GM21423 (cell line): ENCODE data around the gene UBR7.

Source experiments
- ATAC-seq: cut with Tn5 transposase; IDR thresholded peaks from one replicate; pipeline ENCODE4 v1.9.1; 2021; ENCODE audit warnings: mild to moderate bottlenecking, moderate library complexity; ENCODE audit not compliant: unreplicated experiment

The UBR7 gene

DNA sequence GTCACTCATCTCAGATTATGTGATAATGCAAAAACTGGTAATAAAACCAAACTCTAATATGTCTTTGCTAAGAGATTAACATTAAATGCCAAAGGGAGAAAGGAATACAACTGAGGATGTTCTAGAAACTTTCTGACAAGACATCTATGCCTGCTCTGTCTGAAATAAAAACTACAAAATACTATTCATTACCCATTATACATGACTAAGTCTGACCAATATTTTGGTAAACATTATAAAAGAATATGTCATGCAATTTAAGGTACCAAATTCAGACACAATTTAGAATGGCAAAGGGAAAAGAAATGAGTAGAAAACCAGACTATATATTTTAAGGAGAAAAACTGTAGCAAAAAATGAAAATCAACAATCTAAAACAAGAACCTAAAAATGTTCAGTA lies 39.5 kb downstream of the UBR7 start:
- no peak for ATAC-seq

DNA sequence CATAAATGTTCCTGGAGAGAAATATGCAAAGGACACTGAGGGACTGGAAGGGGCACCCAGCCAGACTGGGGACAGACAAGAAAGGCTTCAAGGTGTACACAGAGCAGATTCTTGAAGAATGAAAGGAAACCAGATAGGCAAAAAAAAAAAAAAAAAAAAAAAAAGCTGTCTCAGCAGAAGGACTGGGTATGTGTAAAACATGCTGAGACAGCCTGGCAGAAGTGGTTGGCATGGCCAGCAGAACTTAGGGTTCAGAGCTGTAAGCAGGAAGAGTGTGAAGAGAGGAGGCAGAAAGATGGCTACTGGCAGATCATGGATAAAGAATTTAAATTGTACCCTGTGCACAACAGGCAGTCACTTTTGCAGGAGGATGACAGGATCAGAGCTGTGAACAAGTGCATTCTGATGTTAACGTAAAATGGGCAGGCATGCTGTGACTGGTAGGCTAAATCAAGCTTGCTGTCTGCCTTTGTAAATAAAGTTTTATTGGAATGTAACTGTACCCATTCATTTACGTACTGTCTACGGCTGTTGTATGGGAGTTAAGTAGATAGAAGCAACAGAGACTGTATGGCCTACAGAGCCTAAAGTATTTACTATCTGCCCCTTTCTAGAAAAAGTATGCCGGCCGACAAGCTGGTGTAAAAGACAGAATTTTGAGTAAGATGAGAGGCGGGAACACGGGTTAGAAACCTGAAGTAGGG lies 42.2 kb downstream of the UBR7 start:
- no peak for ATAC-seq

DNA sequence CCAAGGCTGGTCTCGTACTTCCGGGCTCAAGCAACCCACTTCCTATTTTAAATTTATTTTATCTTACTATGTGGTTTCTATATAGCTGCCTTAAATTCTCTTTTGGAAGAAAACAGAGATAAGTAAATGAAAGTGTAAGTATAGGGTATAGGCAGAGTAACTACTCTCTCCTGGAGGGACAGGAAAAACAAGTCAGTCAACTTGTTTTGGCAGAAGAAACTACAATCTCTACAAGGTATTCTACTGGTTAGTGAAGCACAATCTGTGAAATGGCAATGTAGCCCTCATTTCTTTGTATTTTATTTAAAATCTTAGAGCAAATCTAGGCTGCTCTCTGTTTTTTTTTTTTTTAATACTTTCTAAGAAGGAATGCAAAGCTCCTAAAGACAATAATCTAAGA lies 55.4 kb downstream of the UBR7 start:
- no peak for ATAC-seq

GRCh38 chr14:93263416-93263815 lies 56.4 kb downstream of the UBR7 start:
- ATAC-seq: no peak

DNA sequence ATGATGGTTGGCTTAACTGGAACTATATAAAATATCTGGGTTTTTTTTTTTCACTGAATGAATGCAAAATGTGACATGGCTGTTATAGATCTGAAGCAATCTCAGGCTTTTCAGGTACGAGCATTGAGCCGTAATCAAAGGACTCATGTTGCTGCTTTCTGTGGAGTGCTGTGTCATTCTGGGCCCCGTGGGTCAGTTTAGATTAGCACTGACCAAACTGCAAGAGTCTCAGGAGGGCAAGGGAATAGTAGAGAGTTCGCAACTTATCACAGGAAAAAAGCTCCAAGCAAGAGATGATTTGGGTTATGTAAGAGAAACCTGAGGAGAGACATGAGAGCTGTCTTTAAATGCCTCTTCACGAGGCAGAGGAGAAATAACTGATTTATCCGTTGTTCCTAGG lies 59.1 kb downstream of the UBR7 start:
- no peak for ATAC-seq

DNA sequence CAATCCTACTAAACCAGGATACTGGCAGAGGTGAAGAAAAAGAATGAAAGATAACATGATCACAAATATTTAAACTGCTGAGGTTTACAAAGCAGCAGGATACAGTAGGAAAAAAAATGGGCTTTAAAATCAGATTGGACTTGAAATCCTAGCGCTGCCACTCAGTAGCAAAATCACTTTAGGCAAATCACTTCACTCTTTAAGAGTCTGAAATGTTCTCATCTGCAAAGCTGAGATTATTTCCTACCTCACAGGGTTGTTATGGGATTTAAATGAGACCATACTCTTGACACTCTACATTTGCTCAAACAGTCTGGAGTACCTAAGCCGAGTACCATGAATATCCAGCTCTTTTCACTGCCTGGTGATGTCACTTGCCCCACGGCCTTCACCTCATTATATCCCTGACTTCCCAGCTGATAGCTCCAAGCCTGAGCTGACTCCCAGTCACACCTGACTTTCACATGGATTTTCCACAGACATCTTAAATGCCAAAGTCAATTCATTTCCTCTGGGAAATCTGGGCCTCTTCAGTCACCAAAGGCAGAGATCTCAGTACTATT lies 60.2 kb downstream of the UBR7 start:
- no peak for ATAC-seq

DNA sequence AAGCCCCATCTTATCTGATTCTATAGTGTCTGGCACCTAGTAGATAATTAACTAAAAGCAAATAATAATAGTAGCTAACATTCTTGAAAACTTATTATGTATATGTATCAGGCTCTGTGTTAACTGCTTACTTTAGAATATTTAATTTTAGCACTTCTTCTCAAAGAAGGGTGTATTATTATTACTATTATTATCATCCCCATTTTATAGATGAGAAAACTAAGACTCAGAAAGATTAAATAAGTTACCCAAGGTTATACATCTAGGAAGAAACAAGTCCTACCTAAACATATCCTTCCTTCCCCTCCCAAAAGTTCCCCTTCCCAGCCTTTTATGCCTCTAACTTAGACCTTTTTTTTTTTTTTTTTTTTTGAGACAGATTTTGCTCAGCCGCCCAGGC lies 61.4 kb downstream of the UBR7 start:
- ATAC-seq: no peak

DNA sequence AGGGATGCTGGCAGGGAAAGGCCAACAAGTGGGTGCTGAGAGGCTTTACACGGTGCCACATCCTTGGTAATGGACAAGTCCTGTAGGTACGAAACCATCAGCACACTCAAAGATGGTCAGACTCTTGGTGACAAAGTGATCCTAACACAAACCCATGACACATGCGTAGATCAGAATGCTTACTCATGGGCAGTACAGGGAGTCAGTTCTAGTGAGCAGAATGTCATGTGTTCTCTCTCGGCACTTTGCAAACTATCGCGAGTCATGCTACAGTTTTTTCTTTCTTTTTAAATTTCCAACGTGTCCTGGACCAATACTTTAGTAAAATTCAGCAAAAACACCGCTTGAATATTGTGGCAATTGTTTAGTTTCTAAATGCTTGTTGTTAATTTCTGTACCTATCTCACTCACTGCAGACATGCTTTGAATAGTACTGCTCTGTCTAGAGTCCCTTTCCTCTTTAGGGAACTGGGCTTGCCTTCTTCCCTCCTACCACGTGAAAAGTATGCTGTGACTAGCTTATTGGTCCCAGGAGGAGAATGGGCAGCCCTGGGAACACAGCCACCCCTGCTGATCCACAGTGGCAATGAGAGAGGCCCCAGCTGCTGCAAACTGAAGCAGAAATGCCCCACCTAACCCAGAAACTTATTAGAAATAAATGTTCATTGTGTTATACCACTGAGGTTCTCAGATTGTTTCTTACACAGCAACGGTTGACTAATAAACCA lies 62.4 kb downstream of the UBR7 start:
- no peak for ATAC-seq

DNA sequence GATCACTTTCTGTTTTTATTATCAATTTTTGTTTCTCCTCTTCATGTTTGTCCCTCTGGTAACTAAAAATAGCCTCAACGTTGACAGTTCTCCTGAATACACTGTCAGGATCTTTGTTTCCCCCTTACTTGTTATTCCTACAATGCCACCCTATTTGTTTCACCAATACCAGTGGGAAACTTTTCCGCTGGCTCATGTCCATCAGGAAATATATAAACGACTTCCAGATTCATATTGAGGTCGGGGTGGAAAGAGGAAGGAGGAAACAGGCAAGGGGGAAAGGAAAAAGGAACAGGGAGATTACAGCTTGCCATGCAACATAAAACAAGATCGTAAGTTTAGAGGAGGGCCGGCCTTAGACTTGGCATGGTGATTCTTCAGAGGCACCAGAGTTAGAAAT lies 64.1 kb downstream of the UBR7 start:
- ATAC-seq: no peak

DNA sequence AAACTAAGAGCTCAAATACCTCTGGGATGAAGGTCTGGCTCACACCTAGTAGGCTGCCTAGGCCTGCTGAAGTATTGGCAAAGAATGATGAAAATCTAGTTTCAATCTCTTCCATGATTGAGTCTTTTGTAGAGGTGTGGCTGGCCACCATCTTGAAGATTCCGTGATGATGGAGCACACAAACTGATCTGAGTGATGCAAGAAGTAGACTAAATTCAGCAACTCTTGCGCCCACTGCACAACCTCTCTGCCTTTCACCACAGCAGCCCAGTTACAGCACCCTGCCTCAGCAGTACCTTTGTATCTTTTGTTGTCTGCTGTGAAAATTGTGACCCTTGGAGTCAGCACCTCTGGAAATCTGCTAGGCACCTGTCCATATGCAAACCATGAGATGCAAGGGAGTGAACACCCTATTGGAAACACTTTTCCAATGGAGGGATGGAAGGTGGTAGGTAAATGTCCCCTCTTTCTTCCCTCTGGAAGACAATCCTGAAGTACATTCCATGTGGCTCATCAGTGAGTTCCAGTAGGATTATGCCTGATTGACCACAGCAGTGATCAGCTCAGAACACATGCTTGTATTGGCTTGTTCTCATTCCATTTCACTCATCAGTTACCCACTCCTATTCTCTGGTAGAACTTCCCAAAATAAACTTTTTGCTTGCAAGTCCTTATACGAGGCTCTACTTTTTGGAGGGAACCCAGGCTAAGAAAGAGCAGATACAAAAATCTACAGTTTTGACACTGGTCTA lies 67.2 kb downstream of the UBR7 start:
- no peak for ATAC-seq

- ATAC-seq: no peak
Measured at GRCh38 chr14:93276031-93276716, 69.1 kb downstream of the UBR7 start.
